H9 (cell line): Measurements from ENCODE around the gene C4orf46. TPM values are rescaled to one million over a fixed set of nuclear protein-coding genes. Genes with fewer than 3 reads are reported as not detected.

Experiments used
- DNase-seq: peaks from one replicate; pipeline ENCODE4 v3.0.0-alpha.2; 2017
- H2AFZ ChIP-seq: one replicate; pipeline ENCODE4 v1.6.1; 2013; ENCODE audit warnings: mild to moderate bottlenecking, low read length, control low read depth, moderate library complexity
- H2AK5ac ChIP-seq: 2 replicates; pipeline ENCODE4 v1.6.1; 2013; ENCODE audit warnings: low read length, control low read depth, mixed read lengths; ENCODE audit not compliant: insufficient read length
- H2BK120ac ChIP-seq: one replicate; pipeline ENCODE4 v1.6.1; 2013; ENCODE audit warnings: low read depth, mild to moderate bottlenecking, low read length, control low read depth, inconsistent platforms; ENCODE audit not compliant: poor library complexity, severe bottlenecking
- H2BK12ac ChIP-seq: 2 replicates; pipeline ENCODE4 v1.6.1; 2013; ENCODE audit warnings: low read length, control low read depth, mixed read lengths, low read depth; ENCODE audit not compliant: insufficient read length
- H2BK15ac ChIP-seq: 2 replicates; pipeline ENCODE4 v1.6.1; 2013; ENCODE audit warnings: low read depth, low read length, control low read depth
- H2BK20ac ChIP-seq: one replicate; pipeline ENCODE4 v1.6.1; 2013; ENCODE audit warnings: low read depth, mild to moderate bottlenecking, low read length, control low read depth, inconsistent platforms; ENCODE audit not compliant: poor library complexity, severe bottlenecking
- H2BK5ac ChIP-seq: 2 replicates; pipeline ENCODE4 v1.6.1; 2013; ENCODE audit warnings: low read length, control low read depth, mixed read lengths; ENCODE audit not compliant: insufficient read length
- H3K14ac ChIP-seq: 2 replicates; pipeline ENCODE4 v1.6.1; 2013; ENCODE audit warnings: low read length, control low read depth; ENCODE audit not compliant: insufficient read depth
- H3K18ac ChIP-seq: 2 replicates; pipeline ENCODE4 v1.6.1; 2013; ENCODE audit warnings: low read depth, mild to moderate bottlenecking, mixed read lengths, low read length, control low read depth; ENCODE audit not compliant: insufficient read length
- H3K23ac ChIP-seq: 2 replicates; pipeline ENCODE4 v1.6.1; 2013; ENCODE audit warnings: low read length, control low read depth, mixed read lengths, low read depth; ENCODE audit not compliant: insufficient read length
- H3K23me2 ChIP-seq: 2 replicates; pipeline ENCODE4 v1.6.1; 2013; ENCODE audit warnings: low read depth, mild to moderate bottlenecking, mixed read lengths, low read length, control low read depth; ENCODE audit not compliant: insufficient read length, poor library complexity, severe bottlenecking
- H3K27ac ChIP-seq: 2 replicates; pipeline ENCODE4 v1.5.1; 2013; ENCODE audit warnings: low read length, control low read depth, mixed read lengths, low read depth; ENCODE audit not compliant: insufficient read length
- H3K27me3 ChIP-seq: 2 replicates; pipeline ENCODE4 v1.6.1; 2013; ENCODE audit warnings: low read length, control low read depth, inconsistent platforms; ENCODE audit not compliant: insufficient read depth
- H3K4ac ChIP-seq: 2 replicates; pipeline ENCODE4 v1.6.1; 2013; ENCODE audit warnings: low read depth, mild to moderate bottlenecking, control low read depth, inconsistent platforms, low read length, moderate library complexity
- H3K4me1 ChIP-seq: 2 replicates; pipeline ENCODE4 v1.6.1; 2013; ENCODE audit warnings: low read length, control low read depth, inconsistent platforms; ENCODE audit not compliant: insufficient read depth
- H3K4me2 ChIP-seq: 2 replicates; pipeline ENCODE4 v1.6.1; 2013; ENCODE audit warnings: low read length, control low read depth, mixed read lengths; ENCODE audit not compliant: insufficient read length, insufficient read depth
- H3K56ac ChIP-seq: 2 replicates; pipeline ENCODE4 v1.6.1; 2013; ENCODE audit warnings: low read depth, mild to moderate bottlenecking, mixed read lengths, low read length, control low read depth; ENCODE audit not compliant: insufficient read length
- H3K79me1 ChIP-seq: 2 replicates; pipeline ENCODE4 v1.6.1; 2013; ENCODE audit warnings: low read depth, mild to moderate bottlenecking, moderate library complexity, low read length, control low read depth, inconsistent platforms; ENCODE audit not compliant: insufficient read depth, poor library complexity, severe bottlenecking
- H3K79me2 ChIP-seq: 2 replicates; pipeline ENCODE4 v1.6.1; 2013; ENCODE audit warnings: low read length, control low read depth, inconsistent platforms; ENCODE audit not compliant: insufficient read depth
- H3K9ac ChIP-seq: 2 replicates; pipeline ENCODE4 v1.6.1; 2013; ENCODE audit warnings: low read length, control low read depth, mixed read lengths; ENCODE audit not compliant: insufficient read length; ENCODE audit errors: extremely low read depth
- H3K9me3 ChIP-seq: one replicate; pipeline ENCODE4 v1.6.1; 2013; ENCODE audit warnings: low read depth, low read length, inconsistent platforms; ENCODE audit not compliant: control insufficient read depth
- H3T11ph ChIP-seq: one replicate; pipeline ENCODE4 v1.6.1; 2013; ENCODE audit warnings: mild to moderate bottlenecking, low read length, control low read depth, inconsistent platforms
- H4K20me1 ChIP-seq: one replicate; pipeline ENCODE4 v1.6.1; 2013; ENCODE audit not compliant: control insufficient read depth, insufficient read length, insufficient read depth
- H4K5ac ChIP-seq: 2 replicates; pipeline ENCODE4 v1.6.1; 2013; ENCODE audit warnings: low read depth, mild to moderate bottlenecking, mixed read lengths, low read length, control low read depth; ENCODE audit not compliant: insufficient read length
- H4K8ac ChIP-seq: replicated peaks from 2 replicates; pipeline ENCODE4 v1.6.1; 2013; ENCODE audit warnings: low read length, control low read depth, mixed read lengths, low read depth; ENCODE audit not compliant: insufficient read length
- H4K91ac ChIP-seq: 2 replicates; pipeline ENCODE4 v1.6.1; 2013; ENCODE audit warnings: low read depth, mild to moderate bottlenecking, moderate library complexity, mixed read lengths, low read length, control low read depth; ENCODE audit not compliant: insufficient read length
- H3K27ac Mint-ChIP-seq, 3 experiments: 2 replicates in 2 of 3; 3 replicates in 1 of 3; pipeline ENCODE4 v1.8.0; 2020 to 2021; ENCODE audit warnings: mixed read lengths in 3 of 3, mild to moderate bottlenecking in 1 of 3, moderate library complexity in 1 of 3
- H3K27me3 Mint-ChIP-seq: 2 replicates; pipeline ENCODE4 v1.8.0; 2021; ENCODE audit warnings: low read depth, mild to moderate bottlenecking, moderate library complexity, mixed read lengths
- H3K36me3 Mint-ChIP-seq, 3 experiments: 2 replicates in 2 of 3; 3 replicates in 1 of 3; pipeline ENCODE4 v1.8.0; 2020 to 2021; ENCODE audit warnings: low read depth in 3 of 3, mixed read lengths in 3 of 3; ENCODE audit not compliant: insufficient read depth in 1 of 3
- H3K4me1 Mint-ChIP-seq, 2 experiments: 2 replicates each; pipeline ENCODE4 v1.8.0; 2020; ENCODE audit warnings: mixed read lengths in 2 of 2
- H3K4me3 Mint-ChIP-seq, 2 experiments: 2 replicates in 1 of 2; 3 replicates in 1 of 2; pipeline ENCODE4 v1.8.0; 2020 to 2021; ENCODE audit warnings: mild to moderate bottlenecking in 2 of 2, mixed read lengths in 2 of 2, moderate library complexity in 1 of 2
- H3K9me3 Mint-ChIP-seq, 2 experiments: 2 replicates in 1 of 2; 3 replicates in 1 of 2; pipeline ENCODE4 v1.8.0; 2020; ENCODE audit warnings: mild to moderate bottlenecking in 2 of 2, mixed read lengths in 2 of 2, moderate library complexity in 1 of 2
- WGBS: extraction: QIAGEN DNeasy Blood & Tissue Kit; methylation state at CpG from one replicate; pipeline ENCODE4 v1.1.7; 2013; ENCODE audit warnings: missing lambda C conversion rate, low lambda C conversion rate, mixed read lengths; ENCODE audit not compliant: insufficient read length; ENCODE audit errors: extremely low coverage; 5-methylcytosine and 5-hydroxymethylcytosine counted together
- total RNA-seq: library from RNA; stranded (reverse); gene quantifications from 2 replicates; pipeline ENCODE4 v1.2.1, GENCODE V29; 2021
- TF ChIP-seq, protein P1 (sequence below): fragments of 200-600 bp; sonication (generic); conservative IDR thresholded peaks from 3 replicates; pipeline ENCODE4 v1.8.0; 2021; ENCODE audit warnings: antibody characterized with exemption, mild to moderate bottlenecking

The C4orf46 gene
- total RNA-seq, 1 experiment from 2014 or later = 19.6 TPM

GRCh38 chr4:158678767-158679166 lies 7.1 kb upstream of the C4orf46 start:
- no peak overlapping the region for H4K91ac ChIP-seq
- no peak overlapping the region for H2BK12ac ChIP-seq
- no peak overlapping the region for H2BK5ac ChIP-seq
- no peak for DNase-seq
- H3K9ac ChIP-seq = no peak overlapping the region
- no peak overlapping the region for H3T11ph ChIP-seq
- no peak overlapping the region for H3K14ac ChIP-seq
- Mint-ChIP-seq H3K27ac (no peak overlapping the region), H3K4me1 (peaks cover 0 to 4% of the 10 kb centered on the region in 2 experiments; a peak in 3 of 4 replicates), H3K4me3 (no peak overlapping the region), H3K9me3 (no peaks in the 10 kb centered on the region), H3K36me3 (no peaks in the 10 kb centered on the region), H3K27me3 (no peaks in the 10 kb centered on the region)
- TF ChIP-seq, protein P1, sequence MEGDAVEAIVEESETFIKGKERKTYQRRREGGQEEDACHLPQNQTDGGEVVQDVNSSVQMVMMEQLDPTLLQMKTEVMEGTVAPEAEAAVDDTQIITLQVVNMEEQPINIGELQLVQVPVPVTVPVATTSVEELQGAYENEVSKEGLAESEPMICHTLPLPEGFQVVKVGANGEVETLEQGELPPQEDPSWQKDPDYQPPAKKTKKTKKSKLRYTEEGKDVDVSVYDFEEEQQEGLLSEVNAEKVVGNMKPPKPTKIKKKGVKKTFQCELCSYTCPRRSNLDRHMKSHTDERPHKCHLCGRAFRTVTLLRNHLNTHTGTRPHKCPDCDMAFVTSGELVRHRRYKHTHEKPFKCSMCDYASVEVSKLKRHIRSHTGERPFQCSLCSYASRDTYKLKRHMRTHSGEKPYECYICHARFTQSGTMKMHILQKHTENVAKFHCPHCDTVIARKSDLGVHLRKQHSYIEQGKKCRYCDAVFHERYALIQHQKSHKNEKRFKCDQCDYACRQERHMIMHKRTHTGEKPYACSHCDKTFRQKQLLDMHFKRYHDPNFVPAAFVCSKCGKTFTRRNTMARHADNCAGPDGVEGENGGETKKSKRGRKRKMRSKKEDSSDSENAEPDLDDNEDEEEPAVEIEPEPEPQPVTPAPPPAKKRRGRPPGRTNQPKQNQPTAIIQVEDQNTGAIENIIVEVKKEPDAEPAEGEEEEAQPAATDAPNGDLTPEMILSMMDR = no peak
- H3K23ac ChIP-seq = no peak overlapping the region
- H4K8ac ChIP-seq = no peak overlapping the region
- no peaks in the 10 kb centered on the region for H3K27me3 ChIP-seq
- H4K20me1 ChIP-seq = no peaks in the 10 kb centered on the region
- H3K79me1 ChIP-seq = no peaks in the 10 kb centered on the region
- H2AK5ac ChIP-seq = no peak overlapping the region
- WGBS = no CpG with 5 or more reads among the region's 2 CpGs
- H3K4ac ChIP-seq = no peak overlapping the region
- no peak overlapping the region for H2BK15ac ChIP-seq
- no peaks in the 10 kb centered on the region for H3K23me2 ChIP-seq
- H3K9me3 ChIP-seq = no peaks in the 10 kb centered on the region
- no peak overlapping the region for H2BK120ac ChIP-seq
- H3K4me1 ChIP-seq = no peaks in the 10 kb centered on the region
- H3K4me2 ChIP-seq = no peak overlapping the region
- H3K79me2 ChIP-seq = no peaks in the 10 kb centered on the region
- no peak overlapping the region for H3K18ac ChIP-seq
- H2AFZ ChIP-seq = no peak overlapping the region
- H3K56ac ChIP-seq = no peak overlapping the region
- no peak overlapping the region for H3K27ac ChIP-seq
- no peak overlapping the region for H2BK20ac ChIP-seq
- H4K5ac ChIP-seq = no peak overlapping the region
